IgD-negative memory B cell (primary cell): Measurements from ENCODE around the gene PDE3A. TPM values are rescaled to one million over a fixed set of nuclear protein-coding genes. Genes with fewer than 3 reads are reported as not detected.

Source experiments
- H3K27ac Mint-ChIP-seq, 3 donors: one replicate each; pipeline ENCODE4 v1.8.0; 2020 to 2022; ENCODE audit warnings: mild to moderate bottlenecking in 3 of 3, mixed read lengths in 3 of 3, moderate library complexity in 1 of 3
- H3K27me3 Mint-ChIP-seq: one replicate; pipeline ENCODE4 v1.8.0; 2021; ENCODE audit warnings: mixed read lengths
- H3K36me3 Mint-ChIP-seq: one replicate; pipeline ENCODE4 v1.8.0; 2020; ENCODE audit warnings: mild to moderate bottlenecking, mixed read lengths
- H3K4me1 Mint-ChIP-seq, 3 donors: one replicate each; pipeline ENCODE4 v1.8.0; 2020 to 2022; ENCODE audit warnings: mixed read lengths in 3 of 3, mild to moderate bottlenecking in 1 of 3
- H3K4me3 Mint-ChIP-seq, 4 donors: one replicate each; pipeline ENCODE4 v1.8.0; 2020 to 2022; ENCODE audit warnings: mild to moderate bottlenecking in 4 of 4, mixed read lengths in 4 of 4, moderate library complexity in 3 of 4
- H3K9me3 Mint-ChIP-seq, 3 donors: one replicate each; pipeline ENCODE4 v1.8.0; 2020 to 2021; ENCODE audit warnings: mixed read lengths in 3 of 3, mild to moderate bottlenecking in 1 of 3
- polyA plus RNA-seq: library from polyadenylated mRNA; unstranded; fragments of 300-500 nt; fragmentation: Illumina TruSeq; gene quantifications from one replicate; pipeline ENCODE4 v1.2.3, GENCODE V29; 2021

Gene PDE3A
- polyA plus RNA-seq, 1 donor from 2014 or later, result not detected

- Mint-ChIP-seq H3K27ac (no peak overlapping the region), H3K4me1 (no peaks in the 10 kb centered on the region), H3K27me3 (no peaks in the 10 kb centered on the region), H3K36me3 (no peaks in the 10 kb centered on the region), H3K4me3 (no peak overlapping the region), H3K9me3 (peaks cover 0 to 7% (median 7%) of the 10 kb centered on the region in 3 donors)
Observed at GRCh38 chr12:20424841-20425240, 56.5 kb downstream of the PDE3A start.

GRCh38 chr12:20426191-20426590 is 57.9 kb downstream of the PDE3A start:
- Mint-ChIP-seq H3K27me3 (no peaks in the 10 kb centered on the region), H3K27ac (no peak overlapping the region), H3K36me3 (no peaks in the 10 kb centered on the region), H3K4me3 (no peak overlapping the region), H3K4me1 (no peaks in the 10 kb centered on the region), H3K9me3 (peaks cover 0 to 7% (median 3%) of the 10 kb centered on the region in 3 donors)

- H3K27me3 Mint-ChIP-seq, result no peaks in the 10 kb centered on the region
- H3K4me1 Mint-ChIP-seq, result no peaks in the 10 kb centered on the region
- no peaks in the 10 kb centered on the region for H3K36me3 Mint-ChIP-seq
- no peak overlapping the region for H3K27ac Mint-ChIP-seq
- H3K9me3 Mint-ChIP-seq, result peaks cover 0 to 7% (median 3%) of the 10 kb centered on the region in 3 donors
- H3K4me3 Mint-ChIP-seq, result no peak overlapping the region
Observed at GRCh38 chr12:20426957-20427356, 58.6 kb downstream of the PDE3A start.

GRCh38 chr12:20429852-20430251 is 61.5 kb downstream of the PDE3A start:
- Mint-ChIP-seq H3K36me3 (no peaks in the 10 kb centered on the region), H3K9me3 (peaks cover 0 to 4% (median 3%) of the 10 kb centered on the region in 3 donors), H3K4me1 (no peaks in the 10 kb centered on the region), H3K27ac (no peak overlapping the region), H3K4me3 (no peak overlapping the region), H3K27me3 (no peaks in the 10 kb centered on the region)

- Mint-ChIP-seq H3K4me3 (no peak overlapping the region), H3K27ac (no peak overlapping the region), H3K4me1 (no peaks in the 10 kb centered on the region), H3K36me3 (no peaks in the 10 kb centered on the region), H3K9me3 (peaks cover 0 to 9% (median 0%) of the 10 kb centered on the region in 3 donors), H3K27me3 (no peaks in the 10 kb centered on the region)
Observed at GRCh38 chr12:20432290-20432689, 64.0 kb downstream of the PDE3A start.

- Mint-ChIP-seq H3K4me1 (no peaks in the 10 kb centered on the region), H3K9me3 (peaks cover 0 to 6% (median 0%) of the 10 kb centered on the region in 3 donors), H3K27ac (no peak overlapping the region), H3K27me3 (no peaks in the 10 kb centered on the region), H3K4me3 (no peak overlapping the region), H3K36me3 (no peaks in the 10 kb centered on the region)
Observed at GRCh38 chr12:20434996-20435395, 66.7 kb downstream of the PDE3A start.

- Mint-ChIP-seq H3K4me3 (no peak overlapping the region), H3K27ac (no peak overlapping the region), H3K4me1 (no peaks in the 10 kb centered on the region), H3K36me3 (no peaks in the 10 kb centered on the region), H3K9me3 (peaks cover 0 to 6% (median 2%) of the 10 kb centered on the region in 3 donors), H3K27me3 (no peaks in the 10 kb centered on the region)
Observed at GRCh38 chr12:20436316-20436715, 68.0 kb downstream of the PDE3A start.

- Mint-ChIP-seq H3K4me1 (no peaks in the 10 kb centered on the region), H3K9me3 (peaks cover 2 to 6% (median 3%) of the 10 kb centered on the region in 3 donors), H3K36me3 (no peaks in the 10 kb centered on the region), H3K4me3 (no peak overlapping the region), H3K27me3 (no peaks in the 10 kb centered on the region), H3K27ac (no peak overlapping the region)
Observed at GRCh38 chr12:20438299-20438779, 70.0 kb downstream of the PDE3A start.

- H3K9me3 Mint-ChIP-seq, result peaks cover 3 to 6% (median 6%) of the 10 kb centered on the region in 3 donors
- no peaks in the 10 kb centered on the region for H3K27me3 Mint-ChIP-seq
- H3K27ac Mint-ChIP-seq, result no peak overlapping the region
- no peaks in the 10 kb centered on the region for H3K4me1 Mint-ChIP-seq
- H3K4me3 Mint-ChIP-seq, result no peak overlapping the region
- no peaks in the 10 kb centered on the region for H3K36me3 Mint-ChIP-seq
Observed at GRCh38 chr12:20439626-20440025, 71.3 kb downstream of the PDE3A start.

GRCh38 chr12:20440408-20440807 is 72.1 kb downstream of the PDE3A start:
- H3K36me3 Mint-ChIP-seq, result no peaks in the 10 kb centered on the region
- peaks cover 3 to 6% (median 6%) of the 10 kb centered on the region in 3 donors for H3K9me3 Mint-ChIP-seq
- no peaks in the 10 kb centered on the region for H3K27me3 Mint-ChIP-seq
- H3K4me3 Mint-ChIP-seq, result no peak overlapping the region
- H3K27ac Mint-ChIP-seq, result no peak overlapping the region
- H3K4me1 Mint-ChIP-seq, result no peaks in the 10 kb centered on the region

- Mint-ChIP-seq H3K4me3 (no peak overlapping the region), H3K9me3 (peaks cover 0 to 10% (median 5%) of the 10 kb centered on the region in 3 donors), H3K36me3 (no peaks in the 10 kb centered on the region), H3K4me1 (no peaks in the 10 kb centered on the region), H3K27me3 (no peaks in the 10 kb centered on the region), H3K27ac (no peak overlapping the region)
Observed at GRCh38 chr12:20442322-20442721, 74.0 kb downstream of the PDE3A start.

GRCh38 chr12:20443255-20443654 is 74.9 kb downstream of the PDE3A start:
- H3K9me3 Mint-ChIP-seq, result peaks cover 0 to 10% (median 5%) of the 10 kb centered on the region in 3 donors
- H3K36me3 Mint-ChIP-seq, result no peaks in the 10 kb centered on the region
- no peaks in the 10 kb centered on the region for H3K4me1 Mint-ChIP-seq
- no peak overlapping the region for H3K27ac Mint-ChIP-seq
- no peak overlapping the region for H3K4me3 Mint-ChIP-seq
- H3K27me3 Mint-ChIP-seq, result no peaks in the 10 kb centered on the region

GRCh38 chr12:20443792-20444191 is 75.5 kb downstream of the PDE3A start:
- Mint-ChIP-seq H3K27ac (peak overlapping the region in 1 of 3 donors; percentile 44), H3K4me3 (no peak overlapping the region), H3K9me3 (peaks cover 0 to 10% (median 5%) of the 10 kb centered on the region in 3 donors), H3K36me3 (no peaks in the 10 kb centered on the region), H3K4me1 (no peaks in the 10 kb centered on the region), H3K27me3 (no peaks in the 10 kb centered on the region)

GRCh38 chr12:20444595-20445170 is 76.3 kb downstream of the PDE3A start:
- H3K27ac Mint-ChIP-seq, result no peak overlapping the region
- H3K36me3 Mint-ChIP-seq, result no peaks in the 10 kb centered on the region
- H3K4me3 Mint-ChIP-seq, result no peak overlapping the region
- no peaks in the 10 kb centered on the region for H3K4me1 Mint-ChIP-seq
- H3K9me3 Mint-ChIP-seq, result peaks cover 0 to 10% (median 5%) of the 10 kb centered on the region in 3 donors
- no peaks in the 10 kb centered on the region for H3K27me3 Mint-ChIP-seq

- no peak overlapping the region for H3K4me3 Mint-ChIP-seq
- H3K9me3 Mint-ChIP-seq, result peaks cover 0 to 10% (median 3%) of the 10 kb centered on the region in 3 donors
- no peak overlapping the region for H3K27ac Mint-ChIP-seq
- no peaks in the 10 kb centered on the region for H3K4me1 Mint-ChIP-seq
- no peaks in the 10 kb centered on the region for H3K27me3 Mint-ChIP-seq
- H3K36me3 Mint-ChIP-seq, result no peaks in the 10 kb centered on the region
Observed at GRCh38 chr12:20445687-20446086, 77.3 kb downstream of the PDE3A start.

GRCh38 chr12:20446836-20447235 is 78.5 kb downstream of the PDE3A start:
- no peaks in the 10 kb centered on the region for H3K36me3 Mint-ChIP-seq
- no peaks in the 10 kb centered on the region for H3K4me1 Mint-ChIP-seq
- H3K4me3 Mint-ChIP-seq, result no peak overlapping the region
- H3K27me3 Mint-ChIP-seq, result no peaks in the 10 kb centered on the region
- H3K9me3 Mint-ChIP-seq, result peaks cover 0 to 11% (median 3%) of the 10 kb centered on the region in 3 donors
- peak overlapping the region in 1 of 3 donors; percentile 4 for H3K27ac Mint-ChIP-seq
